HepG2 (cell line): ENCODE measurements around the gene DDX23. TPM values are rescaled to one million over a fixed set of nuclear protein-coding genes. Genes with fewer than 3 reads are reported as not detected.

ENCODE experiments used
- ARNT2 ChIP-seq: sonication (generic); formaldehyde crosslinking; IDR thresholded peaks from 2 replicates; pipeline ENCODE4 v1.8.0; 2022; ENCODE audit warnings: mild to moderate bottlenecking, low read depth, missing genetic modification reagents, moderate library complexity
- JUN ChIP-seq: sonication (generic); formaldehyde crosslinking; IDR thresholded peaks from 2 replicates; pipeline ENCODE4 v1.4.0; 2020; ENCODE audit warnings: mild to moderate bottlenecking, missing genetic modification reagents
- KDM2A ChIP-seq: sonication (generic); formaldehyde crosslinking; IDR thresholded peaks from 2 replicates; pipeline ENCODE4 v1.4.0; 2020; ENCODE audit warnings: low read depth, missing genetic modification reagents, borderline replicate concordance
- KLF9 ChIP-seq: IDR thresholded peaks from 2 replicates; pipeline ENCODE4 v1.6.1; 2016; ENCODE audit warnings: low read depth
- MXD4 ChIP-seq: IDR thresholded peaks from 2 replicates; pipeline ENCODE4 v1.6.1; 2016; ENCODE audit warnings: mild to moderate bottlenecking, missing biosample characterization, missing genetic modification reagents
- NAIF1 ChIP-seq: sonication (generic); formaldehyde crosslinking; IDR thresholded peaks from 2 replicates; pipeline ENCODE4 v1.5.0; 2020; ENCODE audit warnings: mild to moderate bottlenecking, missing genetic modification reagents, borderline replicate concordance
- NFIC ChIP-seq: IDR thresholded peaks from 2 replicates; pipeline ENCODE4 v1.6.1; 2012; ENCODE audit warnings: mild to moderate bottlenecking, low read length, inconsistent platforms
- NR2F1 ChIP-seq, 2 experiments: fragments of 450-650 bp in 1 of 2; formaldehyde crosslinking in 1 of 2; IDR thresholded peaks; 2 replicates each; pipeline versions ENCODE4 v1.5.0 to v1.6.1; 2016 to 2020; ENCODE audit warnings: mild to moderate bottlenecking in 1 of 2, missing compliant biosample characterization in 1 of 2, missing genetic modification reagents in 1 of 2, moderate library complexity in 1 of 2
- REPIN1 ChIP-seq: sonication (generic); formaldehyde crosslinking; IDR thresholded peaks from 2 replicates; pipeline ENCODE4 v1.8.0; 2022; ENCODE audit warnings: missing genetic modification reagents, low read depth, mild to moderate bottlenecking, borderline replicate concordance
- TARDBP ChIP-seq: sonication (generic); formaldehyde crosslinking; IDR thresholded peaks from 2 replicates; pipeline ENCODE4 v1.8.0; 2022; ENCODE audit warnings: mild to moderate bottlenecking, missing genetic modification reagents
- THYN1 ChIP-seq: sonication (generic); formaldehyde crosslinking; IDR thresholded peaks from 2 replicates; pipeline ENCODE4 v1.8.1; 2023; ENCODE audit warnings: low read depth, mild to moderate bottlenecking, moderate library complexity, missing genetic modification reagents, borderline replicate concordance
- ZNF264 ChIP-seq: sonication (generic); formaldehyde crosslinking; IDR thresholded peaks from 2 replicates; pipeline ENCODE4 v1.4.0; 2020; ENCODE audit warnings: missing genetic modification reagents
- ZNF615 ChIP-seq: sonication (generic); formaldehyde crosslinking; IDR thresholded peaks from 2 replicates; pipeline ENCODE4 v1.5.0; 2020; ENCODE audit warnings: mild to moderate bottlenecking, missing genetic modification reagents, borderline replicate concordance
- polyA plus RNA-seq, 8 experiments: library from polyadenylated mRNA; depleted of rRNA in 3 of 8; stranded (reverse) in 7 of 8; unstranded in 1 of 8; fragments of >200 nt; fragmentation: Illumina TruSeq in 4 of 8; extraction: Trizol in 4 of 8; gene quantifications; 2 replicates each; pipeline versions ENCODE4 v1.2.1 to v1.2.3, GENCODE V29; 2011 to 2016; ENCODE audit warnings: low read depth in 4 of 8, missing spikeins in 1 of 8, mixed read lengths in 1 of 8; ENCODE audit not compliant: insufficient read depth in 1 of 8
- total RNA-seq, 5 experiments: library from RNA; depleted of rRNA; stranded (reverse); fragments of >200 nt; fragmentation: Illumina TruSeq; extraction: Trizol; gene quantifications; 2 replicates each; pipeline ENCODE4 v1.2.3, GENCODE V29; 2016; ENCODE audit warnings: low read depth in 1 of 5
- TF ChIP-seq, protein P1 (sequence below): sonication (generic); formaldehyde crosslinking; IDR thresholded peaks from 2 replicates; pipeline ENCODE4 v1.5.0; 2020; ENCODE audit warnings: missing genetic modification reagents, mild to moderate bottlenecking, borderline replicate concordance
- TF ChIP-seq, protein P2 (sequence below), 2 experiments: fragments of 450-650 bp in 1 of 2; sonication (generic) in 1 of 2; formaldehyde crosslinking; IDR thresholded peaks; 2 replicates each; pipeline versions ENCODE4 v1.5.0 to v1.8.0; 2020 to 2022; ENCODE audit warnings: mild to moderate bottlenecking in 1 of 2, missing genetic modification reagents in 1 of 2
- TF ChIP-seq, protein P3 (sequence below): sonication (generic); formaldehyde crosslinking; IDR thresholded peaks from 2 replicates; pipeline ENCODE4 v1.4.0; 2020; ENCODE audit warnings: missing genetic modification reagents, borderline replicate concordance
- TF ChIP-seq, protein P4 (sequence below): sonication (generic); formaldehyde crosslinking; IDR thresholded peaks from 2 replicates; pipeline ENCODE4 v1.4.0; 2020; ENCODE audit warnings: missing genetic modification reagents, borderline replicate concordance
- TF ChIP-seq, protein P5 (sequence below): sonication (generic); formaldehyde crosslinking; IDR thresholded peaks from 2 replicates; pipeline ENCODE4 v1.4.0; 2020; ENCODE audit warnings: missing genetic modification reagents

Gene DDX23
- total and polyA plus RNA-seq, 2 of the 13 experiments (the other 11 are each of a cell fraction or from before 2014, with no cell fraction given), result 35.7 to 90.0 TPM

DNA sequence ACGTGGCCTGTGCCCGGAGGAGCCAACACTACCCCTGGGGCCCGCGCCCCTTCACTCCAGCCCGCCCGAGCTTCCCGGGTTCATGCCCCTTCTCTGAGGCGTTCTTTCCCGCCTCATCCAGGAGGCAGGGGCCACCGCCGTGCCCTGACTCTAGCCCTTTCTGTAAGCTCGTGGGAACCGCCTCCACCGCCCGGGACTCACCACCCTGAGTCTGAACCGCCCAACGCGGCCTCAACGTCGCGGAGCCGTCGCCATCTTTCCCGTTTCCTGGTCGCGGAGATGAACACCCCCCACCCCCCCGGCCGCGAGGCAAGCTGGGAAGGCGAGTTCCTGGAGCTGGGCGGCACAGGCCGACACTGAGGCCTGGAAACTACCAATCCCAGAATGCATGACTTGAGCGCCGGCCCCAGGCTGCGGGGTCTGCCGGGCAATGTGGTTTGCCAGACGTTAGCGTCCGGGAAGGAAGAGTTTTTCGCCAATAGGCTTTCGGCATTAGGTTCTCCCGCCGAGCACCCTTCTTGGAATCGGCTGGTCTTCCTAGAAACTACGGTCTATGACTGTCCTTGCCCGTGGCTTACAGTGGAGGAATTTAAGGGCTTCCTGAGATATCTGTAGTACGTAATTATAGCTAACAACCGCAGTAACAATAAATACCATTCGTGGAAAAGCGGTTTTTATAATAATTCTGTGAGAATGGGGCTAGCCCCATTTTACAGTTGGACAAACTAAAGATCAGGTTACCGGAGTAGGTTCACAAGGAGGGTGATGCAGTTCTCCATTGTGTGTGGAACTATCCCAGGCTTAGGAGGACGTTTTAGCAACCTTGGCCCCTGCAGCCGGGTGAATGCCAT lies at the start of gene DDX23 (continued):
- TF ChIP-seq, protein P1, sequence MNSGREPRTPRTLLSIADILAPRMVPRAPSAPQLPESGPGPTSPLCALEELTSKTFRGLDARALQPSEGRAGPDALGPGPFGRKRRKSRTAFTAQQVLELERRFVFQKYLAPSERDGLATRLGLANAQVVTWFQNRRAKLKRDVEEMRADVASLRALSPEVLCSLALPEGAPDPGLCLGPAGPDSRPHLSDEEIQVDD, result no peak
- TF ChIP-seq KLF9 (CRISPR knock-in tag) (no peak), ZNF264 (peak; percentile 18; the same call in 1 of the 2 replicates), REPIN1 (CRISPR knock-in tag) (0 out of 2 replicates have a peak, but pooled peaks have one; percentile 45), NFIC (no peak), ARNT2 (CRISPR knock-in tag) (no peak; the same call in 1 of the 2 replicates), MXD4 (CRISPR knock-in tag) (peak; percentile 66; the same call in 1 of the 2 replicates), NR2F1 (CRISPR knock-in tag; IDR thresholded peaks at IDR 0.05) (no peak), JUN (CRISPR knock-in tag) (no peak), THYN1 (CRISPR knock-in tag) (no peak), ZNF615 (CRISPR knock-in tag) (no peak), NAIF1 (CRISPR knock-in tag) (no peak), TARDBP (peak; percentile 92), KDM2A (CRISPR knock-in tag) (peak; percentile 76)
- TF ChIP-seq, protein P2, sequence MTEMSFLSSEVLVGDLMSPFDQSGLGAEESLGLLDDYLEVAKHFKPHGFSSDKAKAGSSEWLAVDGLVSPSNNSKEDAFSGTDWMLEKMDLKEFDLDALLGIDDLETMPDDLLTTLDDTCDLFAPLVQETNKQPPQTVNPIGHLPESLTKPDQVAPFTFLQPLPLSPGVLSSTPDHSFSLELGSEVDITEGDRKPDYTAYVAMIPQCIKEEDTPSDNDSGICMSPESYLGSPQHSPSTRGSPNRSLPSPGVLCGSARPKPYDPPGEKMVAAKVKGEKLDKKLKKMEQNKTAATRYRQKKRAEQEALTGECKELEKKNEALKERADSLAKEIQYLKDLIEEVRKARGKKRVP (CRISPR knock-in tag; IDR thresholded peaks at IDR 0.05), result no peak
- TF ChIP-seq, protein P3, sequence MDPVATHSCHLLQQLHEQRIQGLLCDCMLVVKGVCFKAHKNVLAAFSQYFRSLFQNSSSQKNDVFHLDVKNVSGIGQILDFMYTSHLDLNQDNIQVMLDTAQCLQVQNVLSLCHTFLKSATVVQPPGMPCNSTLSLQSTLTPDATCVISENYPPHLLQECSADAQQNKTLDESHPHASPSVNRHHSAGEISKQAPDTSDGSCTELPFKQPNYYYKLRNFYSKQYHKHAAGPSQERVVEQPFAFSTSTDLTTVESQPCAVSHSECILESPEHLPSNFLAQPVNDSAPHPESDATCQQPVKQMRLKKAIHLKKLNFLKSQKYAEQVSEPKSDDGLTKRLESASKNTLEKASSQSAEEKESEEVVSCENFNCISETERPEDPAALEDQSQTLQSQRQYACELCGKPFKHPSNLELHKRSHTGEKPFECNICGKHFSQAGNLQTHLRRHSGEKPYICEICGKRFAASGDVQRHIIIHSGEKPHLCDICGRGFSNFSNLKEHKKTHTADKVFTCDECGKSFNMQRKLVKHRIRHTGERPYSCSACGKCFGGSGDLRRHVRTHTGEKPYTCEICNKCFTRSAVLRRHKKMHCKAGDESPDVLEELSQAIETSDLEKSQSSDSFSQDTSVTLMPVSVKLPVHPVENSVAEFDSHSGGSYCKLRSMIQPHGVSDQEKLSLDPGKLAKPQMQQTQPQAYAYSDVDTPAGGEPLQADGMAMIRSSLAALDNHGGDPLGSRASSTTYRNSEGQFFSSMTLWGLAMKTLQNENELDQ (CRISPR knock-in tag), result no peak
- TF ChIP-seq, protein P4, sequence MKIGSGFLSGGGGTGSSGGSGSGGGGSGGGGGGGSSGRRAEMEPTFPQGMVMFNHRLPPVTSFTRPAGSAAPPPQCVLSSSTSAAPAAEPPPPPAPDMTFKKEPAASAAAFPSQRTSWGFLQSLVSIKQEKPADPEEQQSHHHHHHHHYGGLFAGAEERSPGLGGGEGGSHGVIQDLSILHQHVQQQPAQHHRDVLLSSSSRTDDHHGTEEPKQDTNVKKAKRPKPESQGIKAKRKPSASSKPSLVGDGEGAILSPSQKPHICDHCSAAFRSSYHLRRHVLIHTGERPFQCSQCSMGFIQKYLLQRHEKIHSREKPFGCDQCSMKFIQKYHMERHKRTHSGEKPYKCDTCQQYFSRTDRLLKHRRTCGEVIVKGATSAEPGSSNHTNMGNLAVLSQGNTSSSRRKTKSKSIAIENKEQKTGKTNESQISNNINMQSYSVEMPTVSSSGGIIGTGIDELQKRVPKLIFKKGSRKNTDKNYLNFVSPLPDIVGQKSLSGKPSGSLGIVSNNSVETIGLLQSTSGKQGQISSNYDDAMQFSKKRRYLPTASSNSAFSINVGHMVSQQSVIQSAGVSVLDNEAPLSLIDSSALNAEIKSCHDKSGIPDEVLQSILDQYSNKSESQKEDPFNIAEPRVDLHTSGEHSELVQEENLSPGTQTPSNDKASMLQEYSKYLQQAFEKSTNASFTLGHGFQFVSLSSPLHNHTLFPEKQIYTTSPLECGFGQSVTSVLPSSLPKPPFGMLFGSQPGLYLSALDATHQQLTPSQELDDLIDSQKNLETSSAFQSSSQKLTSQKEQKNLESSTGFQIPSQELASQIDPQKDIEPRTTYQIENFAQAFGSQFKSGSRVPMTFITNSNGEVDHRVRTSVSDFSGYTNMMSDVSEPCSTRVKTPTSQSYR (CRISPR knock-in tag), result peak; percentile 86
- TF ChIP-seq, protein P5, sequence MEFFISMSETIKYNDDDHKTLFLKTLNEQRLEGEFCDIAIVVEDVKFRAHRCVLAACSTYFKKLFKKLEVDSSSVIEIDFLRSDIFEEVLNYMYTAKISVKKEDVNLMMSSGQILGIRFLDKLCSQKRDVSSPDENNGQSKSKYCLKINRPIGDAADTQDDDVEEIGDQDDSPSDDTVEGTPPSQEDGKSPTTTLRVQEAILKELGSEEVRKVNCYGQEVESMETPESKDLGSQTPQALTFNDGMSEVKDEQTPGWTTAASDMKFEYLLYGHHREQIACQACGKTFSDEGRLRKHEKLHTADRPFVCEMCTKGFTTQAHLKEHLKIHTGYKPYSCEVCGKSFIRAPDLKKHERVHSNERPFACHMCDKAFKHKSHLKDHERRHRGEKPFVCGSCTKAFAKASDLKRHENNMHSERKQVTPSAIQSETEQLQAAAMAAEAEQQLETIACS, result no peak
- TF ChIP-seq, all 625 proteins: peak for 260
